ENCODE data around the gene KCNJ11. TPM values are rescaled to one million over a fixed set of nuclear protein-coding genes. Genes with fewer than 3 reads are reported as not detected.

Gene KCNJ11
- total RNA-seq, 1 experiment from 2014 or later = not detected

DNA sequence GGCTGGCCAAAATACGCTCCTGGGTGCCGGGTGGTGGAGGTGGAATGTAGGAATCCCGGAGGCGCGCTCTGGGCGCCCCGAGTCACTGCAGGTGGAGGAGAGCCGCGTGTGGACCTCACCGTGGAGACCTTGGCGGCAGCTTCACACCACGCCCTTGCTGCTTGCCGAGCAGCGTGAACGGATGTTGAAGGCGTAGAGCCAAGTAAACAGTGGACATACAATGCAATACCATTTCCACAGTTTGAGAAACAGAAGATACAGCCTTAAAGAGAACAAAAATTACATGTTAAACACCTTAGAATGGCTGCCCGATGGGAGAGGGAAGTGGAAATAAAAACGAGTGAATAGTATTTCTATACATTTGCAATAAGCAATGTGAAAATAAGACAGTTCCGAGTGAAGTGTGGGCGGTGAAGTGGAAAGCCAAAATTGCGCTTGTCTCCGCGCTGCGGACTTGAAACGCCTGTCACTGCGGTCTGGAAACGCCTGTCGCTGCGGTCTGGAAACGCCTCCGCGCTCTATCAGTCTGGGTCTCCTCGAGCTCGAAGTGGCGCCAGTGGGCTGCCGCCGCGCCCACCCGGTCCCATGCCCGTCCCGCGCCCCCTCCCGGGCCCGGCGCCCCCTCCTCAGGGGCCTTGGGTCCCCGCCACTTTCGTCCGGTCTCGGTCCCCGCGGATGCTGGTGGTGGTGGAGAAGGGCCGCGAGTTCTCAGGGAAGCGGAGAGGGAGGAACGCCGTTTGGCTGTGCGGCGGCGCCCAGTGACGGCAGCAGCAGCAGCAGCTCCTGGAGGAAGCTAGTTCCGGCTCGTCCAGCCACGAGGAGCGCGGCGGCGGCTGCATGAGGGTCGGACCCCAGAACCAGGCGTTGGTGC, 35.3 kb downstream of the KCNJ11 start:
- Histone ChIP-seq H3K4me3 (peak overlapping the region; percentile 53), H3K9me3 (no peaks in the 10 kb centered on the region), H3K36me3 (no peaks in the 10 kb centered on the region), H3K27me3 (no peaks in the 10 kb centered on the region)
- DNase-seq = peak; percentile 66

DNA sequence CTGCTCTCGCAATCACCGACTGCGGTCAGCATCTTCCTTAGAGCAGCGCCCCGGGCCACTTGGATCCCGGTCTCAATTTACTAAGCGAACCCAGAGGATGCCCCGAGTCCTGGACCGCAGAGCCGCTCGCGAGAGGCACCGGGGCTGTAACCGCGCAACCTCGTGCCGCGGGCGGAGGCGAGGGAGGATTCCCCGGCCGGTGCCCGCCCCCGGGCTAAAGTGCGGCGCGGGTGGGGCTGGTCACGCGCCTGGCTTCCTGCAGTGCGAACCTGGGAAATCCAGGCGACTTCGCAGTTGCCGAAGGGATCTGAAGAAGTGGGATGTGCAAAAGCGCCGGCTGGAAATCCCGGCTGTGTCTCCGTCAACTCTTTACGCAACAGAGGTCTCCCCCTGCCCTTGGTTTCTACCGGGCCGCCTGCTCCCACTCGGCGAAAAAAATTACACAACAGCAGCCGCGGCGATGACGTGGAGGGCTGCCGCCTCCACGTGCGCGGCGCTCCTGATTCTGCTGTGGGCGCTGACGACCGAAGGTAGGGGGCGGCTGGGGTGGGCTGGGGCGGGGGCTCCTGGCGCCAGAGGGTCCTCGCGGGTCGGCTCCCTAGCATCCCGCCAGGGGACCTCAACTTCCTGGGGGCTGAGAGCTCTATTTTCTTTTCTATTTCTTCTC, 36.8 kb downstream of the KCNJ11 start, which contains the start of gene NCR3LG1:
NCR3LG1 (plus strand) TSS at position 291 of the 667 bp plus-strand sequence; CDS start at position 461, 170 bp downstream.
- DNase-seq = no peak

DNA sequence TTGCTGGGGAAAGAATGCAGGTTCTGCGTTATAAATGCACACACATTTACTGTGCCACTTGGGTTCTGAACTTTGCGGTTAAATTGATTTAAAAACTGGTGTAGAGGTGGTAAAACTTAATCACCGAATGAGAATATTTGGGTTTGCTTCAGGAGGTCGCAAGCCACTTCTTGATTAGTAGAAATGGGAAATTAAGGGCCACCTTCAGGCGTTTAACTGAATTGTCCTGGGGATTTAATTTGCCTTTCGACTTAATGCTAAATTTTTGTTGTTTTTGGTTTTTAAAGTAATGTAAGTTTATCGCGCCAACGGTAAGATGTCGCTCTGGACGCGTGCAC, 37.3 kb downstream of the KCNJ11 start:
- DNase-seq = no peak
- no peaks in the 10 kb centered on the region for H3K27me3 ChIP-seq
- no peaks in the 10 kb centered on the region for H3K36me3 ChIP-seq
- no peaks in the 10 kb centered on the region for H3K9me3 ChIP-seq
- H3K4me3 ChIP-seq = no peak overlapping the region

More for the DNA sequence above, 36.8 kb downstream of the KCNJ11 start, which contains the start of gene NCR3LG1:
- peak within 1 kb of the TSS; percentile 15 for H3K4me3 ChIP-seq
- no peaks in the 10 kb centered on the region for H3K27me3 ChIP-seq
- no peaks in the 10 kb centered on the region for H3K36me3 ChIP-seq
- H3K9me3 ChIP-seq = no peaks in the 10 kb centered on the region

- DNase-seq = no peak
- H3K9me3 ChIP-seq = no peaks in the 10 kb centered on the region
- no peaks in the 10 kb centered on the region for H3K27me3 ChIP-seq
- H3K4me3 ChIP-seq = no peak overlapping the region
- no peaks in the 10 kb centered on the region for H3K36me3 ChIP-seq
Measured at GRCh38 chr11:17350455-17351171, 37.8 kb downstream of the KCNJ11 start.

DNA sequence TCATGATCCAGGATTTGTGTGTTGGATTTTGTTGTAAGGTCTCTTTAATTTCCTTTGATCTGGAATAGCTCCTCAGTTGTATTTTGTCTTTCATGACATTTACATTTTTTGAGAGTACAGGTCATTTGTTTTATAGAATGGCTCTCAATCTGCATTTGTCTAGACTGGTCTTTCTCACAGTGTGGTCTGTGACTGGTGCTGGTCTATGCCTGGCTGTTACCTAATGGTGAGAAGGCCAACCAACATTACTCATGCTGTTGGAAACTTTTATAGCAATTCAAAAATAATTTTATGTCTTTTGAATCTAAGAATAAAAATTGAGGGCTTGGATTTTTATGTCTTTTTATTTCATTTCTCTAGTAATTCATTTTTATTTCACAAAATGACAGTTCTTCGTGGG, 40.8 kb downstream of the KCNJ11 start:
- no peaks in the 10 kb centered on the region for H3K27me3 ChIP-seq
- no peaks in the 10 kb centered on the region for H3K9me3 ChIP-seq
- H3K4me3 ChIP-seq = no peak overlapping the region
- DNase-seq = no peak
- no peaks in the 10 kb centered on the region for H3K36me3 ChIP-seq

- H3K4me3 ChIP-seq = no peak overlapping the region
- H3K27me3 ChIP-seq = no peaks in the 10 kb centered on the region
- H3K36me3 ChIP-seq = no peaks in the 10 kb centered on the region
- H3K9me3 ChIP-seq = no peaks in the 10 kb centered on the region
- DNase-seq = no peak
Measured at GRCh38 chr11:17343907-17344306, 44.6 kb downstream of the KCNJ11 start.

DNA sequence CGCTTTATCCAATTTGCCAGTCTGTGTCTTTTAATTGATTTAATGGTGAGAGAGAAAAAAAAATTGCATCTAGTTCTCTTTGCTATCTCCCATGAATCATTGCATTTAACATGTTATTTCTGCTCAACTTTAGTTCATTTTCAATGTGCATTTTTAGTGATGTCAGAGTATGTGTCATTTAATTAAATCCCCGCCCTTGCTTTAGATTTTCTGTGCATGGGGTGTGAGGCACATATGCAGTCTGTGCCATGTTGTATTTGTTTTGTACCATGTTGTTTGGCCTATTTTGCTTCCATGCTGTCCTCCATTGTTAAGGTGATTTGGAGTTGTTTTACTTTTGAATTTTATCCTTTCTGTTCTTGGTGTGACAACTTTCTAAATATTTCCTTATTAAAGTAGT, 45.2 kb downstream of the KCNJ11 start:
- Histone ChIP-seq H3K36me3 (no peaks in the 10 kb centered on the region), H3K9me3 (no peaks in the 10 kb centered on the region)
- DNase-seq = no peak

More for the DNA sequence above, 45.2 kb downstream of the KCNJ11 start:
- H3K27me3 ChIP-seq = no peaks in the 10 kb centered on the region
- no peak overlapping the region for H3K4me3 ChIP-seq

Other genes starting within 250 kb of the KCNJ11 start
- 12.8 and 21.7 TPM in 2 replicates for gene PIK3C2A, start 180.7 kb downstream of the KCNJ11 start, total RNA-seq (2014; rRNA removed; shearing (Covaris generic); ENCODE audit: low replicate concordance)
- 24.3 and 117 TPM in 2 replicates for gene NUCB2, start 111.9 kb downstream of the KCNJ11 start, total RNA-seq (2014; rRNA removed; shearing (Covaris generic); ENCODE audit: low replicate concordance)
- 0.17 and 0.20 TPM in 2 replicates for gene NCR3LG1, start 36.9 kb downstream of the KCNJ11 start, total RNA-seq (2014; rRNA removed; shearing (Covaris generic); ENCODE audit: low replicate concordance)
- not detected in 2 replicates for gene ABCC8, start 88.2 kb upstream of the KCNJ11 start, total RNA-seq (2014; rRNA removed; shearing (Covaris generic); ENCODE audit: low replicate concordance)
- gene USH1C, start 155.8 kb upstream of the KCNJ11 start, total RNA-seq (2014; rRNA removed; shearing (Covaris generic); ENCODE audit: low replicate concordance) = not detected in 2 replicates
- not detected in 2 replicates for gene OTOG, start 158.6 kb upstream of the KCNJ11 start, total RNA-seq (2014; rRNA removed; shearing (Covaris generic); ENCODE audit: low replicate concordance)